HG03103 (cell line): Measurements from ENCODE around the gene DYDC2.

Source experiments
- ATAC-seq: cut with Tn5 transposase; IDR thresholded peaks from one replicate; pipeline ENCODE4 v1.9.1; 2021; ENCODE audit warnings: low read depth; ENCODE audit not compliant: unreplicated experiment

Gene DYDC2

GRCh38 chr10:80365510-80365909, 8.9 kb downstream of the DYDC2 start:
- no peak for ATAC-seq

GRCh38 chr10:80371467-80371866, 14.9 kb downstream of the DYDC2 start:
- no peak for ATAC-seq

- no peak for ATAC-seq
These were observed 16.1 kb downstream of the DYDC2 start for GRCh38 chr10:80372675-80373074.

GRCh38 chr10:80373502-80373901, 16.9 kb downstream of the DYDC2 start:
- ATAC-seq: no peak

- ATAC-seq: no peak
These were observed 23.1 kb downstream of the DYDC2 start for GRCh38 chr10:80379701-80380100.

- ATAC-seq: no peak
These were observed 23.6 kb downstream of the DYDC2 start for GRCh38 chr10:80380185-80380584.

GRCh38 chr10:80382989-80383388, 26.4 kb downstream of the DYDC2 start:
- no peak for ATAC-seq

GRCh38 chr10:80390740-80391139, 34.2 kb downstream of the DYDC2 start:
- no peak for ATAC-seq

GRCh38 chr10:80392250-80392649, 35.7 kb downstream of the DYDC2 start:
- ATAC-seq: no peak

- ATAC-seq: no peak
These were observed 37.9 kb downstream of the DYDC2 start for GRCh38 chr10:80394358-80394916.

- no peak for ATAC-seq
These were observed 40.4 kb downstream of the DYDC2 start for GRCh38 chr10:80397014-80397413.

GRCh38 chr10:80400136-80400804, 43.7 kb downstream of the DYDC2 start:
- no peak for ATAC-seq

GRCh38 chr10:80405035-80405434, 48.5 kb downstream of the DYDC2 start:
- no peak for ATAC-seq

- no peak for ATAC-seq
These were observed 49.0 kb downstream of the DYDC2 start for GRCh38 chr10:80405626-80406025.

- ATAC-seq: no peak
These were observed 49.6 kb downstream of the DYDC2 start for GRCh38 chr10:80406204-80406603.

- peak; percentile 17 for ATAC-seq
These were observed 51.2 kb downstream of the DYDC2 start for GRCh38 chr10:80407812-80408241.

GRCh38 chr10:80408242-80409101, 51.9 kb downstream of the DYDC2 start, which contains the start of gene PRXL2A:
PRXL2A (plus strand) TSS chr10:80408551; CDS start chr10:80420468, 11,917 bp downstream.
- peak; percentile 93 for ATAC-seq

GRCh38 chr10:80409121-80409520, 52.5 kb downstream of the DYDC2 start:
- no peak for ATAC-seq

- no peak for ATAC-seq
These were observed 53.5 kb downstream of the DYDC2 start for GRCh38 chr10:80410122-80410521.

- ATAC-seq: no peak
These were observed 54.1 kb downstream of the DYDC2 start for GRCh38 chr10:80410578-80411145.

GRCh38 chr10:80411267-80411668, 54.7 kb downstream of the DYDC2 start:
- no peak for ATAC-seq
